H1 (cell line): ENCODE results near the gene MAPKAPK2. TPM values are rescaled to one million over a fixed set of nuclear protein-coding genes. Genes with fewer than 3 reads are reported as not detected.

Experiments
- GABPA ChIP-seq: IDR thresholded peaks from 2 replicates; pipeline ENCODE4 v1.6.1; 2011; ENCODE audit warnings: mild to moderate bottlenecking, low read length, moderate library complexity, borderline replicate concordance; ENCODE audit not compliant: insufficient read depth
- RFX5 ChIP-seq: IDR thresholded peaks from 2 replicates; pipeline ENCODE4 v1.6.1; 2011; ENCODE audit warnings: low read depth, low read length, improper control_type of control experiment, borderline replicate concordance
- RNF2 ChIP-seq: fragments of 200-900, 300-1000 bp; sonication (generic); IDR thresholded peaks from 2 replicates; pipeline ENCODE4 v1.7.1; 2016; ENCODE audit warnings: borderline replicate concordance, low read depth, mild to moderate bottlenecking, antibody characterized with exemption, low read length; ENCODE audit not compliant: poor library complexity, severe bottlenecking; ENCODE audit errors: missing control alignments
- SIRT6 ChIP-seq: IDR thresholded peaks from one replicate; pipeline ENCODE4 v1.7.1; 2012; ENCODE audit warnings: low read length, inconsistent platforms
- TBP ChIP-seq: IDR thresholded peaks from 2 replicates; pipeline ENCODE4 v1.6.1; 2011; ENCODE audit warnings: low read depth, low read length, improper control_type of control experiment
- polyA plus RNA-seq, 7 experiments: library from polyadenylated mRNA; depleted of rRNA in 3 of 7; stranded (reverse) in 5 of 7; unstranded in 2 of 7; fragments of >200 nt in 5 of 7; fragments of 200-250 nt in 2 of 7; gene quantifications; 1 replicate in 5 of 7; 2 replicates in 1 of 7; 4 replicates in 1 of 7; pipeline versions ENCODE4 v1.2.1 to v1.2.3, GENCODE V29; 2011 to 2013; ENCODE audit warnings: missing spikeins in 2 of 7, mixed read lengths in 2 of 7
- total RNA-seq: library from RNA; stranded (reverse); fragmentation: NEBNext Ultra II Directional; extraction: Animal tissue kit (Norgen Biotek cat#: 25700); gene quantifications from 2 replicates; pipeline ENCODE4 v1.2.1, GENCODE V29; 2021

Gene MAPKAPK2
- total and polyA plus RNA-seq, 2 of the 8 experiments (the other 6 are each of a cell fraction or from before 2014, with no cell fraction given) = 27.5 to 44.9 TPM

GRCh38 chr1:206635978-206636345 lies 48.7 kb upstream of the MAPKAPK2 start (continued):
- no peak for TF ChIP-seq RNF2
- TF ChIP-seq SIRT6 = no peak
- TF ChIP-seq TBP = no peak
- no peak for TF ChIP-seq GABPA
- TF ChIP-seq RFX5 = no peak
